ENCODE results near the gene CD6. TPM values are rescaled to one million over a fixed set of nuclear protein-coding genes. Genes with fewer than 3 reads are reported as not detected.

The CD6 gene
- total and polyA plus RNA-seq, 10 of the 15 experiments (the other 5 are each of a cell fraction or from before 2014, with no cell fraction given) = 0.37 to 17.6 (median 6.2) TPM

DNA sequence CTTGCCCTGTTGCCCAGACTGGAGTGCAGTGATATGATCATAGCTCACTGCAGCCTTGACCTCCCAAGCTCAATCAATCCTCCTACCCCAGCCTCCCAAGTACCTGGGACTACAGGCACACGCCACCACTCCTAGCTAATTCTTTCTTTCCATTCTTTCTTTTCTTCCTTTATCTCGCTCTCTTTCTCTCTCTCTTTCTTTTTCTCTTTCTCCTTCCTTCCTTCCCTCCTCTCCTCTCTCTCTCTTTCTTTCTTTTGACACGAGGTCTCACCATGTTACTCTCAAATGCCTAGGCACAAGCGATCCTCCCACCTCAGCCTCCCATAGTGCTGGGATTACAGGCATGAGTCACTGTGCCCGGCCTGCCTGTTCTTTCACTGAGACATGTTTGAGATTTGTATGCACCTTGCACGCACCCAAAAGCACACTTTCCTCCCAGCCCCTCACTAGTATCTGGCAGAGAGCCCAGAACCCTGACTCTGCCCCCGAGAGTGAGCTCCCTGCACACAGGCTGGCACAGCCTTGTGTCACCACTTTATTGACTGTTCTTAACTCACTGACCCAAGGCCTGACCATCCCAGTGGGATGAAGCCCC is 56.8 kb downstream of the CD6 start:
- SMC1A ChIA-PET (ENCODE audit: uncharacterized antibody, unreplicated experiment) = interaction anchor here (0.7 to 1.7 kb wide), 5 partner anchors 12 to 115 kb away, joined by 3 to 13 read pairs (median 3); partner anchors contain the start of gene TMEM109
- H3K9me3 ChIP-seq (replicated peaks; ENCODE audit: control insufficient read depth, insufficient read depth, low read length) = no peaks in the 10 kb centered on the region
- peak; percentile 80 for ATAC-seq
- H3K79me2 ChIP-seq (ENCODE audit: control insufficient read depth, insufficient read depth, low read length) = no peaks in the 10 kb centered on the region
- no peaks in the 10 kb centered on the region for H4K20me1 ChIP-seq (ENCODE audit: control insufficient read depth, insufficient read depth)
- RAD21 ChIA-PET (ENCODE audit: unreplicated experiment) = interaction anchor here (0.6 to 1.9 kb wide), 4 partner anchors 14 to 37 kb away, joined by 3 to 13 read pairs (median 3); no protein-coding TSS in a partner anchor
- peaks cover 0 to 1% of the 10 kb centered on the region in 2 experiments; a peak in 2 of 4 replicates for H3K36me3 ChIP-seq (ENCODE audit: control insufficient read depth in 2 of 2, insufficient read depth in 2 of 2, low read length in 1 of 2)
- DNase-seq (ENCODE audit: low read depth, low spot score) = peak; percentile 76
- H3K27ac ChIP-seq (ENCODE audit: control insufficient read depth, insufficient read depth) = peak overlapping the region; percentile 56
- CTCF ChIA-PET = interaction anchor here (0.6 to 1.2 kb wide), 4 partner anchors 15 to 1661 kb away, joined by 3 to 5 read pairs (median 3); no protein-coding TSS in a partner anchor
- peaks cover 35% of the 10 kb centered on the region for H3K4me1 ChIP-seq (ENCODE audit: control insufficient read depth, insufficient read depth, low read length)
- WGBS (ENCODE audit: insufficient coverage, insufficient replicate concordance, low lambda C conversion rate, missing lambda C conversion rate) = 35% methylated on average over 7 of the region's 7 CpGs
- POLR2A ChIA-PET = interaction anchor here (0.7 to 1.6 kb wide), 3 partner anchors 16 to 110 kb away, joined by 3 to 5 read pairs (median 3); no protein-coding TSS in a partner anchor
- H3K4me3 ChIP-seq = no peak overlapping the region
- H3K4me2 ChIP-seq (ENCODE audit: control insufficient read depth, insufficient read depth) = peak overlapping the region; percentile 55
- no peak overlapping the region for H3K9ac ChIP-seq (ENCODE audit: control insufficient read depth, insufficient read depth, low read length)
- H3K27me3 ChIP-seq (replicated peaks in 1 of 2; ENCODE audit: control insufficient read depth in 2 of 2, insufficient read depth in 2 of 2, low read length in 1 of 2) = no peaks in the 10 kb centered on the region
- in situ Hi-C loops (cut with MboI) = no loop called here
- intact Hi-C loops (cut with micrococcal nuclease; ENCODE audit: unreplicated experiment) = loop anchor here (1.0 kb wide), 1 partner anchor 101 kb away; no protein-coding TSS in a partner anchor
- 0 out of 2 replicates have a peak overlapping the region, but pooled peaks have one; percentile 3 for H2AFZ ChIP-seq (ENCODE audit: control insufficient read depth, low read depth, low read length)
- BruUV-seq (replicated peaks) = no TSS peak
- no peak for FAIRE-seq
- TF ChIP-seq FOXM1 (IDR thresholded peaks at IDR 0.05; ENCODE audit: low read depth, low read length) (no peak), CREM (IDR thresholded peaks at IDR 0.05; ENCODE audit: low read depth) (peak; percentile 38; the same call in 1 of the 2 replicates), CHD1 (IDR thresholded peaks at IDR 0.05; ENCODE audit: low read depth, low read length) (no peak), SUPT20H (IDR thresholded peaks at IDR 0.05; ENCODE audit: borderline replicate concordance, control insufficient read depth, low read depth, low read length) (no peak), PML (IDR thresholded peaks at IDR 0.05; ENCODE audit: low read length) (no peak), MEF2B (IDR thresholded peaks at IDR 0.05; ENCODE audit: partially characterized antibody, poor library complexity, severe bottlenecking) (peak; percentile 18), SKIL (IDR thresholded peaks at IDR 0.05; ENCODE audit: low read depth, poor library complexity, severe bottlenecking) (peak; percentile 35), NFIC (IDR thresholded peaks at IDR 0.05; ENCODE audit: low read depth, low read length) (no peak), RB1 (IDR thresholded peaks at IDR 0.05; ENCODE audit: borderline replicate concordance) (no peak), NR2C1 (IDR thresholded peaks at IDR 0.05) (no peak), CREB1 (IDR thresholded peaks at IDR 0.05; ENCODE audit: low read depth) (0 out of 2 replicates have a peak, but pooled peaks have one; percentile 15)
- TF ChIP-seq, protein P1, sequence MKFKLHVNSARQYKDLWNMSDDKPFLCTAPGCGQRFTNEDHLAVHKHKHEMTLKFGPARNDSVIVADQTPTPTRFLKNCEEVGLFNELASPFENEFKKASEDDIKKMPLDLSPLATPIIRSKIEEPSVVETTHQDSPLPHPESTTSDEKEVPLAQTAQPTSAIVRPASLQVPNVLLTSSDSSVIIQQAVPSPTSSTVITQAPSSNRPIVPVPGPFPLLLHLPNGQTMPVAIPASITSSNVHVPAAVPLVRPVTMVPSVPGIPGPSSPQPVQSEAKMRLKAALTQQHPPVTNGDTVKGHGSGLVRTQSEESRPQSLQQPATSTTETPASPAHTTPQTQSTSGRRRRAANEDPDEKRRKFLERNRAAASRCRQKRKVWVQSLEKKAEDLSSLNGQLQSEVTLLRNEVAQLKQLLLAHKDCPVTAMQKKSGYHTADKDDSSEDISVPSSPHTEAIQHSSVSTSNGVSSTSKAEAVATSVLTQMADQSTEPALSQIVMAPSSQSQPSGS (IDR thresholded peaks at IDR 0.05; ENCODE audit: low read length) = no peak; the same call in 1 of the 2 replicates
- TF ChIP-seq, protein P2, sequence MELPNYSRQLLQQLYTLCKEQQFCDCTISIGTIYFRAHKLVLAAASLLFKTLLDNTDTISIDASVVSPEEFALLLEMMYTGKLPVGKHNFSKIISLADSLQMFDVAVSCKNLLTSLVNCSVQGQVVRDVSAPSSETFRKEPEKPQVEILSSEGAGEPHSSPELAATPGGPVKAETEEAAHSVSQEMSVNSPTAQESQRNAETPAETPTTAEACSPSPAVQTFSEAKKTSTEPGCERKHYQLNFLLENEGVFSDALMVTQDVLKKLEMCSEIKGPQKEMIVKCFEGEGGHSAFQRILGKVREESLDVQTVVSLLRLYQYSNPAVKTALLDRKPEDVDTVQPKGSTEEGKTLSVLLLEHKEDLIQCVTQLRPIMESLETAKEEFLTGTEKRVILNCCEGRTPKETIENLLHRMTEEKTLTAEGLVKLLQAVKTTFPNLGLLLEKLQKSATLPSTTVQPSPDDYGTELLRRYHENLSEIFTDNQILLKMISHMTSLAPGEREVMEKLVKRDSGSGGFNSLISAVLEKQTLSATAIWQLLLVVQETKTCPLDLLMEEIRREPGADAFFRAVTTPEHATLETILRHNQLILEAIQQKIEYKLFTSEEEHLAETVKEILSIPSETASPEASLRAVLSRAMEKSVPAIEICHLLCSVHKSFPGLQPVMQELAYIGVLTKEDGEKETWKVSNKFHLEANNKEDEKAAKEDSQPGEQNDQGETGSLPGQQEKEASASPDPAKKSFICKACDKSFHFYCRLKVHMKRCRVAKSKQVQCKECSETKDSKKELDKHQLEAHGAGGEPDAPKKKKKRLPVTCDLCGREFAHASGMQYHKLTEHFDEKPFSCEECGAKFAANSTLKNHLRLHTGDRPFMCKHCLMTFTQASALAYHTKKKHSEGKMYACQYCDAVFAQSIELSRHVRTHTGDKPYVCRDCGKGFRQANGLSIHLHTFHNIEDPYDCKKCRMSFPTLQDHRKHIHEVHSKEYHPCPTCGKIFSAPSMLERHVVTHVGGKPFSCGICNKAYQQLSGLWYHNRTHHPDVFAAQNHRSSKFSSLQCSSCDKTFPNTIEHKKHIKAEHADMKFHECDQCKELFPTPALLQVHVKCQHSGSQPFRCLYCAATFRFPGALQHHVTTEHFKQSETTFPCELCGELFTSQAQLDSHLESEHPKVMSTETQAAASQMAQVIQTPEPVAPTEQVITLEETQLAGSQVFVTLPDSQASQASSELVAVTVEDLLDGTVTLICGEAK (IDR thresholded peaks at IDR 0.05; ENCODE audit: borderline replicate concordance) = no peak
- TF ChIP-seq, protein P3, sequence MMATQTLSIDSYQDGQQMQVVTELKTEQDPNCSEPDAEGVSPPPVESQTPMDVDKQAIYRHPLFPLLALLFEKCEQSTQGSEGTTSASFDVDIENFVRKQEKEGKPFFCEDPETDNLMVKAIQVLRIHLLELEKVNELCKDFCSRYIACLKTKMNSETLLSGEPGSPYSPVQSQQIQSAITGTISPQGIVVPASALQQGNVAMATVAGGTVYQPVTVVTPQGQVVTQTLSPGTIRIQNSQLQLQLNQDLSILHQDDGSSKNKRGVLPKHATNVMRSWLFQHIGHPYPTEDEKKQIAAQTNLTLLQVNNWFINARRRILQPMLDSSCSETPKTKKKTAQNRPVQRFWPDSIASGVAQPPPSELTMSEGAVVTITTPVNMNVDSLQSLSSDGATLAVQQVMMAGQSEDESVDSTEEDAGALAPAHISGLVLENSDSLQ (IDR thresholded peaks at IDR 0.05) = 0 out of 2 replicates have a peak, but pooled peaks have one; percentile 5
